Stimulated activated CD8-positive, alpha-beta memory T cell treated with anti-CD3 and anti-CD28 coated beads, Interleukin-12 subunit alpha, Interleukin-12 subunit beta, amount 100 ng/mL, for 24 hours (primary cell): ENCODE measurements around the gene ZBTB7C.

Experiments used
- DNase-seq: peaks from one replicate; pipeline ENCODE4 v3.0.0-alpha.2; 2020; ENCODE audit errors: extremely low read depth

Gene ZBTB7C

GRCh38 chr18:48138660-48139430 lies 270.3 kb downstream of the ZBTB7C start:
- DNase-seq: no peak

- no peak for DNase-seq
Observed at GRCh38 chr18:48138210-48138609, 271.0 kb downstream of the ZBTB7C start.

- DNase-seq: no peak
Observed at GRCh38 chr18:48137374-48138081, 271.7 kb downstream of the ZBTB7C start.

DNA sequence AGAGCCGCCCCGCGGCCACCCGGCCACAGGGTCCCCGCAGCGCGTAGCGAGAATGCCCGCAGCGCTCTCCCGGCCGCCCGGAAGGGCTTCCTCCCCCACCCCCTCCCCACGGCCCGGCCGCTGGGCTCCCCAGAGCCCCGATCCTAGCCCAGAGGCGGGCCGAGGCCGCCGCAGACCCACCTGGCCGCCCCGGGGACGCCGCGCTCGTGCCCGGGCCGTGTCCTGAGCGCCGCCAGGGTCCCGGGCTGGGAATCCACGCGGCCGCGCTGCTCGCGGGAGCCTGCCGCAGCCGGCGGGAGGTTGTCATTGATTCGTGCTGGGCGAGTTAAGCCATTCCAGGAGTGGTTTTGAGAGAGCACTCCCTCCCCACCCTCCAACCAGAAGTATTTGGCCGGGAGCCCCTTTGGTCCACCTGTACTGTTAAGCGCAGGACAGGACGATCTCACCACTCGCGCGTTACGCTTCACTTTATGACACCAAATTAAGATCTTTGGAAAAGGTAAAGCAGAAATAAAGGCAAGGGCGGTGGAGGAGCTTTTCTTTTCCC lies 272.3 kb downstream of the ZBTB7C start:
- DNase-seq: no peak

DNA sequence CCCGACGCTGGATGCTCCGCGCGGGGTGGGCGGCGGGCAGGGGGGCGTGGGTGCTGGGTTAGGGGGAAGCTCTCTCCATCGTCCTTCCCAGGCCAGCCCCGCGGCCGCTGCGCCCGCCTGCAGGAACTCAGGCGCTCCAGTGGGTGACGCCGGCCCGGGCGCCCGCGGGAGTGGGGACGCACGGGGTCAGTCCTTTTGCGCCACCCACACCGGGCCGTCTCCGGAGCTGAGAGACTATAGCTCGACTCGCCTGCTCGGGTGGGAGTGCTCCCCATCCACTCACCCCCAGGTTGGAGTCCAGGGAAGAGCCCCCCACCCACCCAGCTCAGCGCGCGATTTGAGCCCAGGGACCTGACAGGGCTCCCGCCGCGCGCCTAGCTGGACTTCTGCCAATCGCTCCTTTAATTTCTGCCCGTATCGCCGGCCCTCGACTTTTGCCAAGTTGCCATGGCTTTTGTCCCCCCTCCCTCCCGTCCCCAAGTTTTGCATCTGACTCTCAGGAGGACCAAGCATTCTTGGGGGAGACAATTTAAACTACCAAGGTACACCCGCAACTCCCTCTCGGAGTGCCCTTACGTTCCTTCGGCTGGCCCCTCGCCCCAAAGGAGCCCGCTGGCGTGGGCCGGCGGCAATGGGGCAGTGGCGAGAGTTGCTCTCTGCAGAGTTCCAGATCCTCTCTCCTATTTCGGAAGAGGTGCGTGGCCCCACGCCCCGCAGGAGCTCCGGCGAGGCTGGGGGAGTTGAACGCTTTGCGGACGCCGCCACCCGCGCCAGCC lies 272.9 kb downstream of the ZBTB7C start:
- DNase-seq: no peak

- no peak for DNase-seq
Observed at GRCh38 chr18:48135436-48135966, 273.7 kb downstream of the ZBTB7C start.

DNA sequence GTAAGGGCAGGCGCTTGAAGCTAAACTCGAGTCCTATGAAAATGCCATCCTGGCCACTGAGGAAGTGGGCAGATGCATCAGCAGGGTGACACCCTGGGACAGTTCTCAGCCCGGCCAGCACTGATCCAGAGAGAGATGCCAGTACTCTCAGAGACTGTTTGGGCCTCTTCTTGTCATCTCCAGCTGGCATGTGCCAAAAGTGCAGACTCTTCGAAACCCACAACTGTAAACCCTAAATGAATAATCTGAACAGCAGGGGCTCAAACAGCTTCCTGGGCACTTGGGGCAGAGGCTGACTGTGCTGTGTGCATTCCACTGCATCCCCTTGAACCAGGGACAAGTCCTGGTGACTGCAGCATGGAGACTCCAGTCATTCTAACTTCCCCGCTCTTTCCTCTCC lies 274.6 kb downstream of the ZBTB7C start:
- DNase-seq: no peak

DNA sequence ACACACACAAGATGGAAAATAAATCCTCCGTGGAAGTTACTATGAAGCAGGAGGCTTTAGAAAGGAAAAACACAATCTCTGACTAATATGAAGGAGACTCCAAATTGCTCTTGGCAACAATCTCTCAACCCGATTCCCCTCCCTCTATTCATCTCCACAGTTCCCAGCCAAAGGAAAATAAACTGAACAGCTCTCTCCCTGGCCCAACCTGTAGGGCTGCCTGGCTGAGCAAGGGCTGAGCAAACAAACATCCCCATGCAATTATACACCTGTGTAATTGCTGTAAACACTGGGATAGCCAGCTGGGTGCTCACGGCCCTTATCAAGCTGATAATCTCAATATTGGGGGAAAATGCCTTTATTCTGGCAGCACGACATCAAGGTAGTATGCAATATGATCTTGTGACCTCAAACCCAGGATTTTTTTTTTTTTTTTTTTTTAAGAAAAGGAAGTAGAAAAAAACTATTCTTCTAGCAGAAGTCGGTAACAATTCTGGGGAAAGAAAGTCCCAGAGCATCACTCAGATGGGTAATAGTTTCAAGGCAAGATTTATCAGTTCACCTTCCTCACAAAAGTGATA lies 275.4 kb downstream of the ZBTB7C start:
- DNase-seq: no peak

DNA sequence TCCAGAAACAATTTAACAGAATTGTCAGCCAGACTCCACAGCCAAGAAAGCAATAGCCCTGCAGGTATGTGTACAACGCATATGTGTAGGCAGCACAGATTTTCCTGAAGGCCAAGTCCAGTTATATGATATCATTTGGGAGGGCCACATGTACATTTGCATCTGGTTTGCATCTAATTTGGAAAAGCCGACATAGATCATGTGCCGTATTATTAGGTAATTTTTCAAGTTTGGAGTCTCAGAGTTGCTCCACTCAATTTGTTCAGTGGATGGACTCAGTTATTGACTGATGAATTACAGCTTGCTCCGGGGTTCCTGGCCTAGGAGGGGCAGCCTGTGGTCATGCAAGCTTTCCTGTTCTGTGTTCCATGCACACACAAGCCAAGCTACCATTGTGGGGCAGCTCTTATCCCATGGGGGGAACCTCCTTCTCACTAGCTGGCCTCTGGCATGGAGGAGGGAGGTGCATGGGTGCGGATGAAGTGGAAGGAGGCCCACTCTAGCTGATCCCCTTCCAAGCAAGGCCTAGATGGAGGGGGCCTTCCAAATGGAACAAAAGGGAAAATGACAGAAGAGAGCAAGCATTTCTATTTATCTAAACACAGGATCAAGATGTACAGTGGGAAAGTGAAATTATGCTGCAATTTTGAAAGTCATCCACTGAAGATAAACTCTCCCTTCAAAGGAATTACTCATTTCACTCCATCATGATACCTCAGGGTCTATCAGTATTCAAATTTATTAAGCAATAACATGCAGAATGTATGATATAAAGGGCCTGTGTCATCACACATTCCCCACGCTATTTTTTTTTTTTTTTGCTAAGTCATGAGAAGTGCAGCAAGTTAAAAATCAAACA lies 276.2 kb downstream of the ZBTB7C start:
- no peak for DNase-seq

DNA sequence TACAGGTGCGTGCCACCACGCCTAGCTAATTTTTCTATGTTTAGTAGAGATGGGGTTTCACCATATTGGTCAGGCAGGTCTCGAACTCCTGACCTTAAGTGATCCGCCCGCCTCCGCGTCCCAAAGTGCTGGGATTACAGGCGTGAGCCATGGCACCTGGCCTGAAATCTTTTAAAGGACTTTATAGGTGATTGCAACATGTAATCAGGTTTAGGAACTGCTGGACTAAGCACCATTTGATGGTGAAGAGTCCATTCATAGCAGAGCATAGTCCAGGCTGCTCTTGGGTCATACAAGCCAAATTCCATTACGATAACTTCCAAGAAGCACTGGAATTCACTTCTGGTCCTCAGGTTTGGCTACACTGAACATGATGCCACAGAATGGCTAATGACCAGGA lies 278.1 kb downstream of the ZBTB7C start:
- no peak for DNase-seq

GRCh38 chr18:48129621-48130082 lies 279.5 kb downstream of the ZBTB7C start:
- DNase-seq: no peak

DNA sequence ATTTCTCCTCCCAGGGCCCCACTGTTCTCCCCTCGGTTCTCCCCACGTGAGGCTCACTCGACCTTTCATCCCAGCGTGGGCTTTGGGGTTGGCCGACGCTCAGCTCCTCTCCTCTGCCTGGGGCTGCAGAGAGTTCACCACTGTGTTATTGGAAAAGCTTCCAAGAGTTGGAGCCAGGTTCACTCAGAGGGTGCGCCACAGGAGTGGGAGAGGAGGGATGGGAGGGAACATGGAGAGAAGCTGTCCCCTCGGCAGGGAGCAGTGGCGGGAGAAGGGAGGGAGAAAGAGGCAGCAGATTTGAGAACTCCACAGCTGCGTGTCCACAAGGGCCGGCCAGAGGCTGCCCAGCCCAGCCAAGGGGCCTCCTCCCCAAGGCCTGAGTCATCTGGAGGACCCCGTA lies 281.6 kb downstream of the ZBTB7C start:
- no peak for DNase-seq

GRCh38 chr18:48126240-48126639 lies 282.9 kb downstream of the ZBTB7C start:
- DNase-seq: no peak

DNA sequence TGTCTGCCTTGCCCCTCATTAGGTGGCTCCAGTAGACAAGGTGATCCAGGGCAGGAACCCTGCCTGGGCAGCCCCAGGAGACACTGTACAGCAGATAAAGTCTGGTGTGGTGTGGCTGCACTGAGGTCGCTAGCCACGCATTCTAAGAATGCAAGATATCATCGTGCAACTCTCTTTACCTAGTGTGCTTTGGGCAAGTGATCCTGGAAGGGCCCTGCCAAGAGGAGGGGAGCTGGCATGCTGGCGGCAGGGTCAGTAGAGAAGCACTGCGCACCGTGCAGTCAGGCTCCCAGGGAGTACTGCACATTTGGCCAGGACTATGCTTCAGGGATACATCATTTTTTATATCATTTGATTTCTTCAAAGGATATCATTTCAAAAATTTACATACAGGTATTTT lies 283.5 kb downstream of the ZBTB7C start:
- DNase-seq: no peak

- no peak for DNase-seq
Observed at GRCh38 chr18:48124857-48125626, 284.1 kb downstream of the ZBTB7C start.

DNA sequence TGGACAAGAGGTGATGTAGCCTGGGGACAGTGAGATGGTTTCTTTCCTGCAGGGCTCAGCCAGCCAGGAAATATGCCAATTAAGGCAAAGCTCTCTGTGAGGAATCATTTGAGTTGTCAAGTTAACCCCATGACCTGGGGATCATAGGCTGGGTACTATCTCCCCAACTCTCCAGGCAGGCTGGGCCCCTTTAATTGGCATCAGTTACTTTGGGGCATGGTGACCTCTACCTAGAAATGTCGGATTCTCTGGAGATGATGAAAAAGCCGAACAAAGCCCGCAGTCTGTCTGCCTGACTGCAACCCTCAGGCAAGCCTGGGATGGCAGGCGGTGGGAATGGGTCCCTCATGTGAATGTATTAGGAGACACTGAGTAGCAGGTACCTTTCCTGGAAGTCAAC lies 285.2 kb downstream of the ZBTB7C start:
- DNase-seq: no peak

DNA sequence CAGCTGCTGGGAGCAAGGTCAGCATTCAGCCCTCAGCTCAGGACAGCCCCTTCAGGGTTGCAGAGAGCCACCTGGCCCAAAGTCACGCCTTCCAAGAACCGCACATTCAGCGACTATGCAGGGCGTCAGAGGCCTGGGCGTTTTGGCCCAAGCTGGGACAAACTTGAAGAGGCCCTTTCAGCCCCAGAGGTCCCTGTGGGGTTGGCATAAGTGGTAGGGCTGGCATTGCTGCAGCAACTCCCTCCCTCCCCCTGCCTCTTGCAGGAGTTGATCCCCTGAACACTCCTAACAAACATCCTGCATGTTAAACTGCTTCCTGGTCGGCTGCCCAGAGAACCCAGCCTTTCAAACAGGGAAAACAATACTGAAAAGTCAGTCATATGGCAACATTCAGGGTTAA lies 285.9 kb downstream of the ZBTB7C start:
- DNase-seq: no peak

DNA sequence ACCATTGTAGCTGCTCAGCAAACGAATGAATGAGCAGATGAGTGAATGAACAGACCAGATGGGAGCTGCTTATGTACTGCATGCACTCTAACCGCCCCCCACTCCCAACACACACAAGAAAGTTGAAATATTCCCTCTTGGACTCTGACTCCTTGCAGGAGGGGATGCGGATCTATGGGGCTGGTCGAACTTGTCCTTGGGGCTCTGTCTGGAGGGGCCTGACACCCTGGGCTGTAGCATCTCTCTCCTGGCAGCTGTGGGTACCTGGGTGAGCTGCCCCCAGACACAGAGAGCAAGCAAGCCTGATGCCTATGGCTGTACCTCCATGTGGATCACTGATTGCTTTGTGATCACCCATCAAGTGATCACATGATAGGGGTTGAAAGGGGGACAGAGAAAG lies 286.4 kb downstream of the ZBTB7C start:
- no peak for DNase-seq

DNA sequence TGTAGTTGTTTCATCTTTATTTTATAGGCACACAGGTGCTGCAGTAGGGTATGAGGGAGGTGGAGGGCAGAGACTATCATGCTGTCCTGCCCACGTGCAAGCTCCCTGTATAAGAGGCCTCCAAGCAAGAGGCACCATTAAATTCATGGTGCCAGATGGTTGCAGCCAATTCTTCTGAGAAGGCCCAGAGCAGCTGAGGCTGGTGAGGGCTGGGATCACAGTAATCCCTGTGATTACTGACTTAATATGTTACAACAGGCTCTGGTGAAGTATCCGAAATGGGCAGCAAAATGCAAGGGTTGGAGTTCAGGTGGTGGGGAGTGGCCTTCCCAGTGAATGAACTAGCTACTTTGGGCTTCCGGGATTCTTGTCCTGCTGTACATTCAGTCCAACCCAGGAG lies 286.8 kb downstream of the ZBTB7C start:
- no peak for DNase-seq

DNA sequence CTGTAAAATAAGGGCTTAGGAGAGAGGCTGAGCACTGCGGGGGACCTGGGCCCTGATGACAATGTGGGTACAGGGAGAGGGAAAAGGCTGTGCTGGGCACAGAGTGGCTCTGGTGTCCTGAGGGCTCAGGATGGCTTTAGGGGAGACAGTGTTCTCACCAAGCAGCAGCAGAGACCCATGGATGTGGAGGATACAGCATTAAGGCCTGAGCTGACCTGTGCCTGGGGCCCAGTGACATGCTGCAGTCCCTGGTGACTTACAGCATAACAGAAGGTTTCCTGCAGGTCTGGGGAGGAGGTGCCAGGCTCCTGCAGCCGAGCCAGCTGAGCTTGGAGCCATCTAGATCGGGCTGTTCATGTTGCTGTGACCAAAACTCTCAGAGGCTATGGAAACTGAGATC lies 287.4 kb downstream of the ZBTB7C start:
- no peak for DNase-seq
